ENCODE measurements around the gene EIF3F.

The EIF3F gene

DNA sequence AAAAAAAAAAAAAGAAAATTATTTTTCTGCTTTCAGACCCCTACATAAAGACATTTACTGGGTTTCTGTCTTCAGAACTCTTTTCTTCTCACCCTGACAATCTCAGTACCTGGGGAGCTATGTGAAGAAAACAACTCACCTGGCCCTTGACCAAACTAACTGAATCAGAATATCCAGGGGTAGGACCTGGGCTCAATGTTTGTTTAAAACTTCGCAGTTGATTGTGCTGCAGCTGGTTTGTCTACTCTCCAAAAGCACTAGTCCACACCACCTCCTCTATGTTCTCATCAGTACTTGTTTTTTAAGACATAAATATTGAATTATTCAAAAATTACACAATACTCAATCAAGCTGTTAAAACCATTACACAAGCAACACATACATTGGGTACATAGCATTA lies 34.8 kb downstream of the EIF3F start:
- DNase-seq (ENCODE audit: low spot score): no peak
- TF ChIP-seq, protein P1, sequence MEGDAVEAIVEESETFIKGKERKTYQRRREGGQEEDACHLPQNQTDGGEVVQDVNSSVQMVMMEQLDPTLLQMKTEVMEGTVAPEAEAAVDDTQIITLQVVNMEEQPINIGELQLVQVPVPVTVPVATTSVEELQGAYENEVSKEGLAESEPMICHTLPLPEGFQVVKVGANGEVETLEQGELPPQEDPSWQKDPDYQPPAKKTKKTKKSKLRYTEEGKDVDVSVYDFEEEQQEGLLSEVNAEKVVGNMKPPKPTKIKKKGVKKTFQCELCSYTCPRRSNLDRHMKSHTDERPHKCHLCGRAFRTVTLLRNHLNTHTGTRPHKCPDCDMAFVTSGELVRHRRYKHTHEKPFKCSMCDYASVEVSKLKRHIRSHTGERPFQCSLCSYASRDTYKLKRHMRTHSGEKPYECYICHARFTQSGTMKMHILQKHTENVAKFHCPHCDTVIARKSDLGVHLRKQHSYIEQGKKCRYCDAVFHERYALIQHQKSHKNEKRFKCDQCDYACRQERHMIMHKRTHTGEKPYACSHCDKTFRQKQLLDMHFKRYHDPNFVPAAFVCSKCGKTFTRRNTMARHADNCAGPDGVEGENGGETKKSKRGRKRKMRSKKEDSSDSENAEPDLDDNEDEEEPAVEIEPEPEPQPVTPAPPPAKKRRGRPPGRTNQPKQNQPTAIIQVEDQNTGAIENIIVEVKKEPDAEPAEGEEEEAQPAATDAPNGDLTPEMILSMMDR (IDR thresholded peaks at IDR 0.05; ENCODE audit: extremely low read depth, missing control alignments): no peak

DNA sequence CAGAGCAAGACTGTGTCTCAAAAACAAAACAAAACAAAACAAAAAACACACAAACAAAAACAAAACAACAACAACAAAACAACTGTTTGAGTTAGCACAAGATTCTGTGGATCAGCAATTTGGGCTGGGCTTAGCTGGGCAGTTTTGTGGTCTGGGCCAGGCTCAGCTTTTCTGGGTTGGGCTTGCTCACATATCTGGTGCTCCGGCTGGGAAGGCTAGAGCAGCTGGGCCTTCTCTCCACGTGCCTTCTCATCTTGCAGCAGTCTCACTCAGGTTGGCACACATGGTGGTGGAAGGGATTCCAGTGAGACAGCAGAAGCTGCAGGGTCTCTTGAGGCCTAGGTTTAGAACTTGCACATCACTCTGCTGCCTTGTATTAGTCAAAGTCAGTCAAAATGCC lies 35.7 kb downstream of the EIF3F start:
- TF ChIP-seq, protein P1 (IDR thresholded peaks at IDR 0.05; ENCODE audit: extremely low read depth, missing control alignments): no peak

DNA sequence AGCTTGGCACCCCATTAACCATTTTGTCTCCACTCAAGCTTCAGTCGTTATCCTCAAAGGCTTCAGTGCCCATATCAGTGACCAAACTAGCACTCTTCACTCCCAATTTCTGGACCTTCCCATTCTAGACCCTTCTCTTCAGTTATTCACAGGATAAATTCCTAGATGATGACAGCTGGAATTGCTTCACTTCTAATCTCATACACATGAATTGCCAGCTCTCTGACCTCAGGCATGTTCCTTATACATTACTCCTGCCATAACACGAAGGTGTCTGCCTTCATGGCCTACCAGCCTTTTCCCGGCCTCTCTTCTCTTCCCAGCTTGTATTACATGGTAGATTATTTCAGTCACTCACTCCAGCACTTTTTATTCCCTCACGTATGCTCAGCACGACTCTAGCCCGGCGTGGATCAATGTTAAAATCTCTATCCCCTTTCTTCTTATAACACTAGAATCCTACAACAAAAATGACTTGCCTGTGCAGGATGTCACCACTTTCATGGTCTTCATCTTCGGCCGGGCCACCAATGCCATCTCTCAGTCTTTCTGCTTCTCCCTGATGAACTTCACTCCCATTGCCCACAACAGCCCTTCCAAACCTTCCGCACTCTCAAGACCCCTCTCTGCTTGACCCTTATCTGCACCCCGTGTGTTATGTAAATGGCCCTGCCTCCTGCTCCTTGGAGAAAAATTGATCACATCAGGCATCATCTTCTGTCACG lies 36.9 kb downstream of the EIF3F start:
- no peak for DNase-seq (ENCODE audit: low spot score)
- TF ChIP-seq, protein P1 (IDR thresholded peaks at IDR 0.05; ENCODE audit: extremely low read depth, missing control alignments): no peak

More for the DNA sequence above, 35.7 kb downstream of the EIF3F start:
- DNase-seq (ENCODE audit: low spot score): no peak

- TF ChIP-seq, protein P1 (IDR thresholded peaks at IDR 0.05; ENCODE audit: extremely low read depth, missing control alignments): no peak
- DNase-seq (ENCODE audit: low spot score): no peak
Observed at GRCh38 chr11:8025123-8025522, 38.0 kb downstream of the EIF3F start.

DNA sequence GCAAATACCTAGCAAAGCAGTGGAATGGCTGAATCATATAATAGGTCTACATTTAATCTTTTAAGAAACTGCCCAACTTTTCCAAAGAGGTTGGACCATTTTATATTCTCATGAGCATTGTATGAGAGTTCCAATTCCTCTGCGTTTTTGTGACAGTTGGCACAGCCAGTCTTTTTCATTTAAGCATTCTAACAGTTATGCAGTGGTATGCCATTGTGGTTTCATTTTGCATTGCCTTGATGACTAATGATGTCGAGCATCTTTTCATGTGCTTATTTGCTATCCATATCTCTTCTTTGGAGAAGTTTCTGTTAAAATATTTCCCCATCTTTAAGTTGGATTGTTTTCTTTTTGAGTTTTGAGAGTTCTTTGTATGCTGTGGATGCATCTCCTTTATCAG lies 38.7 kb downstream of the EIF3F start:
- TF ChIP-seq, protein P1 (IDR thresholded peaks at IDR 0.05; ENCODE audit: extremely low read depth, missing control alignments): no peak
- DNase-seq (ENCODE audit: low spot score): no peak

DNA sequence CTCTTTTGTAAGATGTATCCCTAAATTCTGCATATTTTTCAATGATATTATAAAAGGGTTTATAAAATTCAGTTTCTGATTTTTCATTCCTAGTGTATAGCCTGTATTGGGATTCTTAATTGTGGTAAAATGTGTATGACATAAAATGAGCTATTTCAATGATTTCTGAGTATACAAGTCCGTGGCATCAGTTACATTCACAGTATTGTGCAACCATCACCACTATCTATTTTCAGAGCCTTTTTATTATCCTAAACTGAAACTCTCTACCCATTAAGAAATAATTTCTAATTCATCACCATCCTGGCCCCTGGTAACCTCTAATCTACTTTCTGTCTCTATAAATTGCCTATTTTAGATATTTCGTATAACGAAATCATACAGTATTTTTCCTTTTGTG lies 39.8 kb downstream of the EIF3F start:
- TF ChIP-seq, protein P1 (IDR thresholded peaks at IDR 0.05; ENCODE audit: extremely low read depth, missing control alignments): no peak
- no peak for DNase-seq (ENCODE audit: low spot score)

- TF ChIP-seq, protein P1 (IDR thresholded peaks at IDR 0.05; ENCODE audit: extremely low read depth, missing control alignments): no peak
- no peak for DNase-seq (ENCODE audit: low spot score)
Observed at GRCh38 chr11:8028766-8029165, 41.6 kb downstream of the EIF3F start.

All from GM20000 (cell line).